A549 treated with GW870086 at 1 μM for 4 hours (cell line): ENCODE data around the gene MYMK. TPM values are rescaled to one million over a fixed set of nuclear protein-coding genes. Genes with fewer than 3 reads are reported as not detected.

Experiments
- total RNA-seq: library from RNA; stranded (reverse); fragments of 200-300 nt; extraction: Qiagen RNA extraction; gene quantifications from 5 replicates; pipeline ENCODE4 v1.2.3, GENCODE V29; 2022; ENCODE audit warnings: low read depth

Gene MYMK, protein sequence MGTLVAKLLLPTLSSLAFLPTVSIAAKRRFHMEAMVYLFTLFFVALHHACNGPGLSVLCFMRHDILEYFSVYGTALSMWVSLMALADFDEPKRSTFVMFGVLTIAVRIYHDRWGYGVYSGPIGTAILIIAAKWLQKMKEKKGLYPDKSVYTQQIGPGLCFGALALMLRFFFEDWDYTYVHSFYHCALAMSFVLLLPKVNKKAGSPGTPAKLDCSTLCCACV
- not detected in 5 replicates for total RNA-seq

DNA sequence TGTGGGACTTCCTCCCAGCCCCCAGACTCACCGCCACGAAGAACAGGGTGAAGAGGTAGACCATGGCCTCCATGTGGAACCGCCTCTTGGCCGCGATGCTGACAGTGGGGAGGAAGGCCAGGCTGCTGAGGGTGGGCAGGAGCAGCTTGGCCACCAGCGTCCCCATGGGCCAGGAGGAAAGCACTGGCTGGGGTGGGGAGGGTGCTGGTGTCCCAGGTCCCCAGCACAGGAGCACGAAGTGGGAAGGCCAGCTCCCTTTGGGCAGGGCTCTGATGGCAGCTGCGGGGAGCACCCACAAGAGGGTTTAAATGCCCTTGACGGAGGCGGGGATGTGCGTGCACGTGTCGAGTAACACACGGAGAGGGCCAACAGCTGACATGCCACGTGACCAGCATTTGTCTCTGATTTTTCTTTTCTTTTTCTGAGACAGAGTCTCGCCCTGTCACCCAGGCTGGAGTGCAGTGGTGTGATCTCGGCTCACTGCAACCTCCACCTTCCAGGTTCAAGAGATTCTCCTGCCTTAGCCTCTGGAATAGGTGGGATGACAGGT is at the start of gene MYMK:
MYMK (minus strand) TSS at position 281 of the 550 bp plus-strand sequence; CDS start at position 166, 115 bp downstream.

GRCh38 chr9:133534346-133535291 is 9.9 kb upstream of the MYMK start, which contains the start of gene ADAMTSL2:
TSS of gene ADAMTSL2 (plus strand) at chr9:133534704. CDS start at chr9:133536713, 2,009 bp downstream.

DNA sequence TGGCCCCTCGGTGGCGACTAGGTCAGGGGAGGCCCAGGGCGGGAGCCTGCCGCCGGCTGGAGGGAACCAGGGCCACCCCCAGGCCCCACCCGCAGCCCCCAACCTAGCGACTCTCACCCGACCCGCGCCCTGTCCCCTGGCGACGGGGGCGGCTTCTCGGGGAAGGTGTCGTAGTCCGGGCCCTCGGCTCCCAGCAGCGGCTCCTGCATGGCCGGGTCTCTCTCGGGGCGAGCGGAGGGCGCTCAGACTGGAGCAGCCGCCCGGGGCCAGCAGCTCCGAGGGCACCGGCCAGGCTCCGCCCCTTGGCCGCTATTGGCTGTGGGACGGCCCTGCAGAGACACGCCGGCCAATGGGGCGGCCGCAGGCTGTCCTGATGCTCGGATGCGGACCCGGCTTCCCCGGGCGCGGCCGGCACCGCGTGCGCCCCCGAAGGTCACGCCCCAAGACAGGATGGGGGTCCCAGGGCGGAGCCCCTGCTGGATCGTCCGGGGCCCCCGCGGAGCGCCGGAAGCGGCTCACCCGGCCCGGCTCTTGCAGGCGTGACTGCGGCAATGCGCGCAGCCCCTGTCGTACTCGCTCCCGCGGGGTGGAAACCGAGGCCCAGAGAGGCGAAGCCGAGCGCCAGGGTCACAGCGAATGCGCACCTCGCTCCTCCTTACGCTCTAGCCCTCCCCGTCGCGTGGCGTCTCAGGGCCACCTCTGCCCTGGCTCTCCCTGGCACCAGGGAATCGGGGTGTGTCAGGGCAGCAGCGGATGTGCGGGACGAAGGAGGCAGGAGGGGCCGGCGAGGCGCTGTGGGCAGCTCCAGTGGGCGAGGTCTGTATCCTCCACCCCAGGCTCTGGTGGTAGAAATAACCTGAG is 45.7 kb downstream of the MYMK start, which contains the start of gene SLC2A6:
SLC2A6 (minus strand) TSS at position 249 of the 861 bp plus-strand sequence; CDS start at position 209, 40 bp downstream.

Other genes starting within 250 kb of the MYMK start
- not detected in 5 replicates for gene ABO, start 249.8 kb downstream of the MYMK start, total RNA-seq
- 19.9 to 29.3 TPM (median 24.0 TPM) in 5 replicates for gene SURF6, start 188.8 kb downstream of the MYMK start, total RNA-seq
- 21.0 to 32.2 TPM (median 30.2 TPM) in 5 replicates for gene MED22, start 176.8 kb downstream of the MYMK start, total RNA-seq
- 3,291 to 3,531 TPM (median 3,341 TPM) in 5 replicates for gene RPL7A, start 176.7 kb downstream of the MYMK start, total RNA-seq
- 37.9 to 50.3 TPM (median 43.3 TPM) in 5 replicates for gene SURF1, start 168.5 kb downstream of the MYMK start, total RNA-seq
- 36.7 to 54.8 TPM (median 45.8 TPM) in 5 replicates for gene SURF2, start 168.4 kb downstream of the MYMK start, total RNA-seq
- 173 to 210 TPM (median 201 TPM) in 5 replicates for gene SURF4, start 148.9 kb downstream of the MYMK start, total RNA-seq
- 0.53 to 1.2 TPM (median 0.68 TPM) in 5 replicates for gene STKLD1, start 148.6 kb downstream of the MYMK start, total RNA-seq
- gene REXO4, start 106.9 kb downstream of the MYMK start, total RNA-seq: 29.9 to 37.9 TPM (median 32.5 TPM) in 5 replicates
- gene ADAMTS13, start 102.6 kb downstream of the MYMK start, total RNA-seq: 0.37 to 1.1 TPM (median 0.52 TPM) in 5 replicates
- 3.0 to 4.5 TPM (median 4.3 TPM) in 5 replicates for gene CACFD1, start 65.0 kb downstream of the MYMK start, total RNA-seq
- 13.5 to 21.5 TPM (median 19.5 TPM) in 5 replicates for gene SLC2A6, start 45.9 kb downstream of the MYMK start, total RNA-seq
- 0.03 TPM in 1 of 5 replicates, not detected in the others for gene ADAMTSL2, start 9.7 kb upstream of the MYMK start, total RNA-seq
- not detected in 5 replicates for gene FAM163B, start 84.4 kb upstream of the MYMK start, total RNA-seq
- not detected in 5 replicates for gene DBH, start 111.4 kb upstream of the MYMK start, total RNA-seq
- gene SARDH, start 213.4 kb upstream of the MYMK start, total RNA-seq: 0.05 to 0.14 TPM (median 0.06 TPM) in 3 of 5 replicates, not detected in the others